ENCODE results near the gene POLR3GL.

Gene POLR3GL

GRCh38 chr1:145985502-145986439, 21.3 kb downstream of the POLR3GL start:
- no peak for TF ChIP-seq CTCF (IDR thresholded peaks at IDR 0.05; ENCODE audit: low read depth, low read length)
- H3K4me3 ChIP-seq (replicated peaks in 1 of 2; ENCODE audit: low read depth in 2 of 2, low read length in 2 of 2), result peak overlapping the region in 1 of 2 donors; percentile 19
- DNase-seq (ENCODE audit: low read depth in 2 of 2), result peak; percentile 75 to 84

- no peak for DNase-seq (ENCODE audit: low read depth in 2 of 2)
- TF ChIP-seq CTCF (IDR thresholded peaks at IDR 0.05; ENCODE audit: low read depth, low read length), result no peak
- no peak overlapping the region for H3K4me3 ChIP-seq (replicated peaks in 1 of 2; ENCODE audit: low read depth in 2 of 2, low read length in 2 of 2)
Observed at GRCh38 chr1:145986551-145986950, 22.1 kb downstream of the POLR3GL start.

- no peak for TF ChIP-seq CTCF (IDR thresholded peaks at IDR 0.05; ENCODE audit: low read depth, low read length)
- H3K4me3 ChIP-seq (replicated peaks in 1 of 2; ENCODE audit: low read depth in 2 of 2, low read length in 2 of 2), result no peak overlapping the region
- no peak for DNase-seq (ENCODE audit: low read depth in 2 of 2)
Observed at GRCh38 chr1:145987926-145988325, 23.4 kb downstream of the POLR3GL start.

- no peak for TF ChIP-seq CTCF (IDR thresholded peaks at IDR 0.05; ENCODE audit: low read depth, low read length)
- no peak overlapping the region for H3K4me3 ChIP-seq (replicated peaks in 1 of 2; ENCODE audit: low read depth in 2 of 2, low read length in 2 of 2)
Observed at GRCh38 chr1:145988773-145989172, 24.3 kb downstream of the POLR3GL start.

GRCh38 chr1:145990249-145990855, 25.9 kb downstream of the POLR3GL start:
- H3K4me3 ChIP-seq (replicated peaks in 1 of 2; ENCODE audit: low read depth in 2 of 2, low read length in 2 of 2), result no peak overlapping the region
- no peak for TF ChIP-seq CTCF (IDR thresholded peaks at IDR 0.05; ENCODE audit: low read depth, low read length)
- no peak for DNase-seq (ENCODE audit: low read depth in 2 of 2)

More at GRCh38 chr1:145988773-145989172, 24.3 kb downstream of the POLR3GL start:
- no peak for DNase-seq (ENCODE audit: low read depth in 2 of 2)

- no peak overlapping the region for H3K4me3 ChIP-seq (replicated peaks in 1 of 2; ENCODE audit: low read depth in 2 of 2, low read length in 2 of 2)
- no peak for DNase-seq (ENCODE audit: low read depth in 2 of 2)
- no peak for TF ChIP-seq CTCF (IDR thresholded peaks at IDR 0.05; ENCODE audit: low read depth, low read length)
Observed at GRCh38 chr1:145991735-145992412, 27.4 kb downstream of the POLR3GL start.
